ENCODE measurements around the gene LRRC75B. TPM values are rescaled to one million over a fixed set of nuclear protein-coding genes. Genes with fewer than 3 reads are reported as not detected.
A peak's percentile ranks its signal among the peaks of the same experiment; 100 is the strongest.
"Not testable (repeated sequence)": the region's sequence is repeated elsewhere in the genome, so short reads cannot be mapped to it uniquely, and the experiment has no call there.

The LRRC75B gene
- total RNA-seq, 2 donors from 2014 or later = 1.1 to 2.3 TPM

- peak overlapping the region; percentile 99 for H3K27ac Mint-ChIP-seq
- peak overlapping the region; percentile 98 for H3K4me3 Mint-ChIP-seq
- not testable (repeated sequence) for H3K9me3 Mint-ChIP-seq; ATAC-seq (replicated peaks); H3K27me3 Mint-ChIP-seq; H3K4me1 Mint-ChIP-seq
- H3K36me3 Mint-ChIP-seq (ENCODE audit: low read depth) = peaks cover 18% of the 10 kb centered on the region
Observed at GRCh38 chr22:24608327-24608726, 15.5 kb upstream of the LRRC75B start.

GRCh38 chr22:24607429-24607983, 14.6 kb upstream of the LRRC75B start:
- ATAC-seq (replicated peaks) = peak; percentile 96

DNA sequence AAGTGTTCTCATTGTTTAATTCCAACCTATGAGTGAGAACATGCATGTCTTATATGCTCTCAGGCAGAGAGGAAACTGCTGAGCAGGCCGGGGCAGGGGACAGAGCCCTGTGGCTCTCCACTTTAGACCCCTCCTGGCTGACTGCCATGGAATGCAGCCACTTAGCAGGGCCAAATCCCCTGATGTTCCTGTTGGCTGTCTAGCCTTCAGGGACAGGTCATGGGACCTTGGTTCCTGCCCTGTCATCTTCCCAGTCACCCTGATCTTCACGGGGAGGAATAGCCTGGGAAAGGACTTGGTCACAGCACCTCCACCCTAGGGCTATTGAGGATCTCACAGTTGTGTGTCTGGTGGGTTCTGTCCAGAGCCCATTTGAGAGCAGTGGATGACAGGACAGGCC, 13.5 kb upstream of the LRRC75B start:
- H3K4me1 Mint-ChIP-seq; ATAC-seq (replicated peaks); H3K9me3 Mint-ChIP-seq; H3K27me3 Mint-ChIP-seq; H3K27ac Mint-ChIP-seq: not testable (repeated sequence)
- Mint-ChIP-seq H3K4me3 (peak overlapping the region; percentile 47), H3K36me3 (ENCODE audit: low read depth) (peaks cover 18% of the 10 kb centered on the region)

More at GRCh38 chr22:24607429-24607983, 14.6 kb upstream of the LRRC75B start:
- H3K4me1 Mint-ChIP-seq, H3K9me3 Mint-ChIP-seq, H3K27me3 Mint-ChIP-seq: not testable (repeated sequence)
- peak overlapping the region; percentile 99 for H3K27ac Mint-ChIP-seq
- H3K36me3 Mint-ChIP-seq (ENCODE audit: low read depth) = peaks cover 18% of the 10 kb centered on the region
- peak overlapping the region; percentile 98 for H3K4me3 Mint-ChIP-seq

DNA sequence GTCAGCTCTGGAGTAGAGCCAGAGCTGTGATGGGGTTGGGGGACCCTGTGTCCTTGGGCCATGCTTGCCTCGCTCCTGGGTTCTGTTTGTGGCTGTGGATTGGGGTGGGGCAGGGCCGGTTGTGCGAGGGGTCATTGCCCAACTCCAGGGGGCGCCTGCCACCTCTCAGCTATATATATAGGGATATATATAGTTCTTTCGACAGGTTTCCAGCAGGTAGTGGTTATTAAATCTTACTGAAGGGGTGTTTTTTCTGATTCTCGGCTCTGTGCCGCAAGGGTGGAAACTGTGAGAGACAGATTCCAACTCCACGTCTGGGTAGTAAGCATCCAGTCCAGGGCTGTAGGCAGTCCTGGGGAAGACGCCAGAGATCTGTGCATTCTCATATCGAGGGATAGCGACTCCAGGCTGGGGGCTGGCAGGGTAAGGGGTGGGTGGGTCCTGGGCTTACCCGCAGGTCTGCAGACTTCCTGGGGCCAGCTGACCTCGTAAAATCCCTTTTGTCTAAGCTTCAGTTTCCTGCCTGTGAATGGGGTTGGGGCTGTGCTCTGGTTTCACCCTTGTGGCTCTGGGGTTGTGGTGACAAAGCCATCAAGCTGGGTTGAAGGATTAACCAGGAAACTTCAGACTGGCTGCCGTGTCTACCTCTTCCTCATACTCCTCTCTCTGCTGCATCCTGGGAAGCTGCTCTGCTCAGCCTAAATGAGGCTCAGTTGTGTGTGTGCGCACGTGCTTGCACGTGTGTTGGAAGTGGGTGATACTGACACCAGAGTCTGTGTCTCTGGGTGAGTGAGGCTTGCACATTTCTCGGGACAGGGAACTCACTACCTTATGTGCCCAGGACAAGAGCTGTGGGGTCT, 11.1 kb upstream of the LRRC75B start:
- Mint-ChIP-seq H3K27ac (peak overlapping the region; percentile 77), H3K4me3 (peak overlapping the region; percentile 67), H3K36me3 (ENCODE audit: low read depth) (peaks cover 13% of the 10 kb centered on the region)
- not testable (repeated sequence) for H3K4me1 Mint-ChIP-seq, H3K9me3 Mint-ChIP-seq, H3K27me3 Mint-ChIP-seq
- ATAC-seq (replicated peaks) = peak; percentile 38

DNA sequence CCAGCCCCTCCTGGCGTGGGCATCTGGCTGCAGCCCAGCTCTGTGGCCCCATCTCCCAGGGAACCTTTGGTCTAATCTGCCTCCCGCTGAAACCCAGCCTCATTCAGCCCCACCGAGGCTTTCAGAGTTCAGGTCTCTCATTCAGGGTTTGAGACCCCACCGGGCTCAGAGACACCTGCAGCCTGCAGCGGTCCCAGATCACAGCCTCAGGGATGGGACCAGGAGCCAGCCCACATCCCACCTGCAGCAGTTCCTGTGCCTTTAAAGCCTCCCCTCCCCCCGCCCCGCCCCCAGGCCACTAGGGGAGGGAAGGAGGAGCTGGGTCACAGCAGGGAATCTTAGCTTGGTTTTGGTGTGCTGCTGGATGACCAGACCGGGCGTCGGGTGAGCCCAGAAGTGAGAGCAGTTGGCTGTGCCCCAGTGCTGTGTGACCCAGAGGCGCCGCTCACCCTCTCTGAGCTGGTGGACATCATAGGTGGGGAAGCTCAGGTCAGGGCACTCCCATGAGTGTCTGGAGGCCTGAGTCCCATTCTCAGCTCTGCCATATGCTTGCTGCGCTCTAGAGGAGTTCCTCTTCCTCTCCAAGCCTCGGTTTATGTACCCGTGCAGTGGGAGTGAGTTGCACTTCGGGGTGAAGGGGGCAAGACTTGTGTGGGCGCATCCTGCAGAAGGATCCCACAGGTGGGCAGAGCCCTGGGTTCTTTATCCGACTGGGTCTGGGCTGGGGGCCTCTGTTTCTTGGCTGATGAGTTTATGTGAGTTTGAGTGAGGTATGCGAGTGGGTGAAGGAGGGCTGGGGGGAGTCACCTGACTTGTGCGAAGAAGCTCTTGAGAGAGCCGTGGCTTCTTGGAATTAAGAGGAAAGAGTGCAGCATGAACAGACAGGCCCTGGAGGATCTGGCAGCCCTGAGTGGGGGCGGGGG, 10.2 kb upstream of the LRRC75B start, which contains the start of gene GGT1:
Gene GGT1, plus strand, starts transcription at position 347 of the 923 bp plus-strand sequence. CDS start 7,889 bp downstream, outside the sequence.
- not testable (repeated sequence) for H3K9me3 Mint-ChIP-seq; H3K27me3 Mint-ChIP-seq; H3K36me3 Mint-ChIP-seq (ENCODE audit: low read depth); H3K4me1 Mint-ChIP-seq; ATAC-seq (replicated peaks)
- Mint-ChIP-seq H3K27ac (peak within 1 kb of the TSS; percentile 77), H3K4me3 (peak within 1 kb of the TSS; percentile 67)

DNA sequence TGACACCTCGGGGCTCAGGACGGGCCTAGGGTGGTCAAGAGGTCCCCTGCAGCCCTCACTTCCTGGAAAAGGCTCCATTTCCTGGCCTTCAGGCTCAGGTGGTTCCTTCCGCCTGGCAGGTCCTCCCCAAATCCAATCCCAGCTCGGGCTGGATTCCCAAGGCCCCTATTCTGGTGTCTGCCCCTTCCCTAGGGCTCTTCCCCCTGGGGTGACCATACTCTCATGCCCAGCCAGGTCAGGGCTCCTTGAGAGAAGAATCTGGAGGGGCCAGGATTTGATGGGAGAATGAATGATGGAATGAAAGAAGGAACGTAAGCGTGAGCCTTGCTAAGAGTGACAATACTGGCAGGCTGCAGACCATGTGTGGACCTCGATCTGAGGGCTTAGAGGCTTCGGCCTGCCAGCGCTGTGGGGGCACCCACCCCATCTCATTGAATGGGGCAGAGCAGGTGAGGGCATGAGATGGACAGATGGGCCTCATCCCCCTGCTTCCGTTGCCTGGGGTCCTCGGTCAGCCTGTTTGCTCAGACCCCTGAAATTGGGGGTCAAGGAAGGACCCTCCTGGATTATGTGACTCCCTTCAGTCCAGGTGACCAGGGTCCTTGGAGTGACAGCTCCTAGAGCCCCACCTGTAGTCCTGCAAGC, 9.4 kb upstream of the LRRC75B start:
- not testable (repeated sequence) for H3K27me3 Mint-ChIP-seq; ATAC-seq (replicated peaks); H3K36me3 Mint-ChIP-seq (ENCODE audit: low read depth); H3K4me3 Mint-ChIP-seq; H3K4me1 Mint-ChIP-seq; H3K9me3 Mint-ChIP-seq; H3K27ac Mint-ChIP-seq

DNA sequence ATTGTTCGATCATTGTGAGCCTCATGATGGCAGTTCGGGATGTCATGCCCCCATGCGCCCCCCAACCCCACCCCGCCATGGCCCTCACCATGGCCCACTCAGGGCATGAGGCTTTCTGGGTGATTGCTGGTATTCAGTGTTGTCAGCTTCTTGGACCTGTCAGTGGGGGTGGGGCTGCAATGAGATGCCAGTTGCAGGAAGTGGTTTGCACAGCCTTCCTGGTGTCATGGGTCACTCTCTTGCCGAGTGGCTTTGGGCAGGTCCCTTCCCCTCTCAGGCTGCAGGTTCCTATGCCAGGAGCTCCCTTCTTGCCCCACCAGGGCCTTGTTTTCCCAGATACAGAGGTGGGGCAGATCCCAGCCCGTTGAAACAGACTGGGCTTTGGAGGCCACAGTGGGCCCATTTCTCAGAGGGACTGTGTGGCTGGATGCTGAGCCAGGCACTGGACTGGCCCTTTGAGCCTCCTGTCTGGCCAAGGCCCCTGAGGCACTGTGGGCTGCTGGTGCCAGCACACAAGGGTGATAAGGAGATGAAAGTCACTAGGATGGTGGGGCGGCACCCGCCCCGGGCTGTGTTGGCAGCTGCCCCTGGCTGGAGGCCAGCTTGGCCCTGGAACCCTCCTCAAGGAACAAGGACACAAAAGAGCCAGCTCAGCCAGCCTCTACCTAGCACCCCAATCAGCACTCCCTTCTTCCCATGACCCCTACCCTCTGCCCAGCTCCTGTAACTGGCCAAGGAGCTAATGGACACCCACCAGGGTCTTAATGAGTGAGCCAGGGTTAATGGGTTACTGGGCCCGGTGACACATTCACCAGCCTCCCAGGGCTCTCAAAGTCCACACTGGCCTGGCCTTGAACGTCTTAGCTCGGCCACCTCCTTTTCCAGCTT, 8.6 kb upstream of the LRRC75B start:
- peaks cover 6% of the 10 kb centered on the region for H3K4me1 Mint-ChIP-seq
- H3K4me3 Mint-ChIP-seq = no peak overlapping the region
- H3K36me3 Mint-ChIP-seq (ENCODE audit: low read depth) = no peaks in the 10 kb centered on the region
- peak; percentile 37 for ATAC-seq (replicated peaks)
- no peaks in the 10 kb centered on the region for H3K27me3 Mint-ChIP-seq
- H3K9me3 Mint-ChIP-seq = no peaks in the 10 kb centered on the region
- no peak overlapping the region for H3K27ac Mint-ChIP-seq

- not testable (repeated sequence) for H3K4me1 Mint-ChIP-seq; H3K4me3 Mint-ChIP-seq; H3K9me3 Mint-ChIP-seq; H3K27me3 Mint-ChIP-seq; ATAC-seq (replicated peaks); H3K36me3 Mint-ChIP-seq (ENCODE audit: low read depth)
- peak overlapping the region; percentile 39 for H3K27ac Mint-ChIP-seq
Observed at GRCh38 chr22:24599958-24600715, 7.3 kb upstream of the LRRC75B start.

- Mint-ChIP-seq H3K9me3 (no peaks in the 10 kb centered on the region), H3K4me3 (no peak overlapping the region), H3K27me3 (no peaks in the 10 kb centered on the region), H3K4me1 (peaks cover 6% of the 10 kb centered on the region), H3K36me3 (ENCODE audit: low read depth) (no peaks in the 10 kb centered on the region), H3K27ac (peak overlapping the region; percentile 39)
- ATAC-seq (replicated peaks) = no peak
Observed at GRCh38 chr22:24599514-24599913, 6.6 kb upstream of the LRRC75B start.

GRCh38 chr22:24597076-24597475, 4.2 kb upstream of the LRRC75B start:
- not testable (repeated sequence) for H3K36me3 Mint-ChIP-seq (ENCODE audit: low read depth); H3K27me3 Mint-ChIP-seq; H3K27ac Mint-ChIP-seq; H3K9me3 Mint-ChIP-seq; ATAC-seq (replicated peaks); H3K4me3 Mint-ChIP-seq; H3K4me1 Mint-ChIP-seq

DNA sequence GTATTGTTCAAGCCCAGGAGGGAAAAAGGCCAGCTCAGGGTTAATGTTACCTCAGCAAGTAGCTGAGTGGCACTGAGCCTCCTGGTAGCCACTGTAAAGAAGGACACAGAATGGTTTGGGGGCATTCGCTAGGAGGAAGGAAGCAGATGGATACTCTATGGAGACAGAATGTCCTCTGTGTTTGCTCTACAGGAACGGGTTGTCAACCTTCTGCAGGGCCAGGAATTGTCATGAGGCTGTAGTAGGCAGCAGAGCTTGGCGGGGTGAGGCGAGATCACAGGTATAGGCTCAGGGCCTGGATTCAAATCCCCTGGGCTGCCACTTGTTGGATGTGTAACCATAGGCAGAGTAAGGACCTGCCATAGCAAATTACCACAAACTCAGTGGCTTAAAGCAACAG, 3.0 kb upstream of the LRRC75B start:
- no peak for ATAC-seq (replicated peaks)
- Mint-ChIP-seq H3K9me3 (no peaks in the 10 kb centered on the region), H3K27me3 (no peaks in the 10 kb centered on the region), H3K27ac (no peak overlapping the region), H3K36me3 (ENCODE audit: low read depth) (no peaks in the 10 kb centered on the region), H3K4me1 (no peaks in the 10 kb centered on the region), H3K4me3 (no peak overlapping the region)

- H3K27ac Mint-ChIP-seq = no peak overlapping the region
- H3K9me3 Mint-ChIP-seq = no peaks in the 10 kb centered on the region
- no peak for ATAC-seq (replicated peaks)
- H3K36me3 Mint-ChIP-seq (ENCODE audit: low read depth) = no peaks in the 10 kb centered on the region
- no peaks in the 10 kb centered on the region for H3K27me3 Mint-ChIP-seq
- H3K4me1 Mint-ChIP-seq = no peaks in the 10 kb centered on the region
- no peak overlapping the region for H3K4me3 Mint-ChIP-seq
Observed at GRCh38 chr22:24595228-24595627, 2.4 kb upstream of the LRRC75B start.

GRCh38 chr22:24594569-24595120, 1.8 kb upstream of the LRRC75B start:
- no peaks in the 10 kb centered on the region for H3K4me1 Mint-ChIP-seq
- no peaks in the 10 kb centered on the region for H3K36me3 Mint-ChIP-seq (ENCODE audit: low read depth)
- H3K4me3 Mint-ChIP-seq = no peak overlapping the region
- H3K9me3 Mint-ChIP-seq = no peaks in the 10 kb centered on the region
- H3K27me3 Mint-ChIP-seq = no peaks in the 10 kb centered on the region
- no peak for ATAC-seq (replicated peaks)
- H3K27ac Mint-ChIP-seq = no peak overlapping the region
